ENCODE data around the gene TUBG1. TPM values are rescaled to one million over a fixed set of nuclear protein-coding genes. Genes with fewer than 3 reads are reported as not detected.
A peak's percentile ranks its signal among the peaks of the same experiment; 100 is the strongest.
"Not testable (repeated sequence)": the region's sequence is repeated elsewhere in the genome, so short reads cannot be mapped to it uniquely, and the experiment has no call there.

Gene TUBG1
- polyA plus RNA-seq, 1 donor = 40.0 TPM

GRCh38 chr17:42653179-42654124 is 44.0 kb downstream of the TUBG1 start:
- Histone ChIP-seq H3K27me3 (ENCODE audit: control insufficient read depth, insufficient read depth, low read length) (peaks cover 5% of the 10 kb centered on the region), H3K4me1 (ENCODE audit: control insufficient read depth, insufficient read depth, low read length) (peaks cover 5% of the 10 kb centered on the region), H3K9me3 (ENCODE audit: control insufficient read depth, low read depth, low read length) (no peaks in the 10 kb centered on the region), H3K4me3 (ENCODE audit: low read length) (peak overlapping the region; percentile 26), H3K36me3 (ENCODE audit: control insufficient read depth, insufficient read depth, low read length) (no peaks in the 10 kb centered on the region), H3K27ac (ENCODE audit: low read length) (peak overlapping the region; percentile 36)
- WGBS (ENCODE audit: insufficient coverage, low lambda C conversion rate) = 8% methylated on average over 2 of the region's 42 CpGs
- peak; percentile 53 to 54 for DNase-seq

GRCh38 chr17:42655528-42655927 is 46.0 kb downstream of the TUBG1 start:
- no peaks in the 10 kb centered on the region for H3K36me3 ChIP-seq (ENCODE audit: control insufficient read depth, insufficient read depth, low read length)
- H3K4me3 ChIP-seq (ENCODE audit: low read length) = no peak overlapping the region
- H3K9me3 ChIP-seq (ENCODE audit: control insufficient read depth, low read depth, low read length) = no peaks in the 10 kb centered on the region
- peaks cover 15% of the 10 kb centered on the region for H3K4me1 ChIP-seq (ENCODE audit: control insufficient read depth, insufficient read depth, low read length)
- DNase-seq = no peak
- H3K27me3 ChIP-seq (ENCODE audit: control insufficient read depth, insufficient read depth, low read length) = peaks cover 5% of the 10 kb centered on the region
- H3K27ac ChIP-seq (ENCODE audit: low read length) = no peak overlapping the region
- WGBS (ENCODE audit: insufficient coverage, low lambda C conversion rate) = no CpG with 5 or more reads among the region's 2 CpGs

DNA sequence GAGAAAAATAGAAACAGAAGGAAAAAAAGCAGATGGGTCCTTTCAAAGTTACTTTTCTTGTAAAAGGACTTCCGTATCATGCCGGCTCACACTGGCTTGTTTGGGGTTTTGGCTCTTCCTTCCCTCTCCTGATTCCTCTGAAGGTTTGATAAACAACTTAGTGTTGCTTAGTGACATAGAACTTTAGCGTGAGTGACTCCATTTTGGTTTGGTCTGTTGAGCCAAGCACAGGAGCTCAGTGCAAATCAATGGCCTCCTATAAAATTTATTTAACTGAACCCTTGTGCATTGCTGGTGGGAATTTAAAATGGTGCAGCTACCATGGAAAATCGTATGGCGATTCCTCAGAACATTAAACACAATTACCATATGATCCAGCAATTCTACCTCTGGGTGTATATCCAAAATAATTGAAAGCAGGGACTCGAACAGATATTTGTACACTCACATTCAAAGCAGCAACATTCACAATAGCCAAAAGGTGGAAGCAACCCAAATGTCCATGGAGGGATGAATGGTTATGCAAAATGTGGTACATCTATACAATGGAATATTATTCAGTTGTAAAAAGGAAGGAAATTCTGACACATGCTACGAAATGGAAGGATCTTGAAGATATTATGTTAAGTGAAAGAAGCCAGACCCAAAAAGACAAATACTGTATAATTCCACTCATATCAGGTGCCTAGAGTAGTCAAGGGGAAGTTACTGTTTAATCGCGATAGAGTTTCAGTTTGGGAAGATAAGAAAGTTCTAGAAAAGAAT is 48.5 kb downstream of the TUBG1 start:
- Histone ChIP-seq H3K9me3 (ENCODE audit: control insufficient read depth, low read depth, low read length) (no peaks in the 10 kb centered on the region), H3K27me3 (ENCODE audit: control insufficient read depth, insufficient read depth, low read length) (peaks cover 5% of the 10 kb centered on the region), H3K4me1 (ENCODE audit: control insufficient read depth, insufficient read depth, low read length) (peaks cover 18% of the 10 kb centered on the region), H3K27ac (ENCODE audit: low read length) (no peak overlapping the region), H3K36me3 (ENCODE audit: control insufficient read depth, insufficient read depth, low read length) (peaks cover 3% of the 10 kb centered on the region), H3K4me3 (ENCODE audit: low read length) (no peak overlapping the region)
- DNase-seq = no peak
- WGBS (ENCODE audit: insufficient coverage, low lambda C conversion rate) = 100% methylated on average over 1 of the region's 9 CpGs

- no CpG with 5 or more reads among the region's 59 CpGs for WGBS (ENCODE audit: insufficient coverage, low lambda C conversion rate)
- DNase-seq = peak; percentile 86
- peaks cover 13% of the 10 kb centered on the region for H3K4me1 ChIP-seq (ENCODE audit: control insufficient read depth, insufficient read depth, low read length)
- H3K4me3 ChIP-seq (ENCODE audit: low read length) = peak within 1 kb of the TSS; percentile 76
- H3K27me3 ChIP-seq (ENCODE audit: control insufficient read depth, insufficient read depth, low read length) = no peaks in the 10 kb centered on the region
- no peaks in the 10 kb centered on the region for H3K9me3 ChIP-seq (ENCODE audit: control insufficient read depth, low read depth, low read length)
- H3K27ac ChIP-seq (ENCODE audit: low read length) = peak within 1 kb of the TSS; percentile 61
- peaks cover 7% of the 10 kb centered on the region for H3K36me3 ChIP-seq (ENCODE audit: control insufficient read depth, insufficient read depth, low read length)
Observed at GRCh38 chr17:42659079-42659931, 49.8 kb downstream of the TUBG1 start, which contains the start of gene TUBG2. TUBG2 (plus strand) TSS chr17:42659284; CDS start chr17:42659504, 220 bp downstream.

GRCh38 chr17:42659932-42660274 is 50.4 kb downstream of the TUBG1 start:
- peak overlapping the region; percentile 23 for H3K27ac ChIP-seq (ENCODE audit: low read length)
- WGBS (ENCODE audit: insufficient coverage, low lambda C conversion rate) = no CpG with 5 or more reads among the region's 14 CpGs
- not testable (repeated sequence) for H3K27me3 ChIP-seq (ENCODE audit: control insufficient read depth, insufficient read depth, low read length); H3K4me3 ChIP-seq (ENCODE audit: low read length); H3K9me3 ChIP-seq (ENCODE audit: control insufficient read depth, low read depth, low read length); H3K36me3 ChIP-seq (ENCODE audit: control insufficient read depth, insufficient read depth, low read length); DNase-seq
- peaks cover 13% of the 10 kb centered on the region for H3K4me1 ChIP-seq (ENCODE audit: control insufficient read depth, insufficient read depth, low read length)

DNA sequence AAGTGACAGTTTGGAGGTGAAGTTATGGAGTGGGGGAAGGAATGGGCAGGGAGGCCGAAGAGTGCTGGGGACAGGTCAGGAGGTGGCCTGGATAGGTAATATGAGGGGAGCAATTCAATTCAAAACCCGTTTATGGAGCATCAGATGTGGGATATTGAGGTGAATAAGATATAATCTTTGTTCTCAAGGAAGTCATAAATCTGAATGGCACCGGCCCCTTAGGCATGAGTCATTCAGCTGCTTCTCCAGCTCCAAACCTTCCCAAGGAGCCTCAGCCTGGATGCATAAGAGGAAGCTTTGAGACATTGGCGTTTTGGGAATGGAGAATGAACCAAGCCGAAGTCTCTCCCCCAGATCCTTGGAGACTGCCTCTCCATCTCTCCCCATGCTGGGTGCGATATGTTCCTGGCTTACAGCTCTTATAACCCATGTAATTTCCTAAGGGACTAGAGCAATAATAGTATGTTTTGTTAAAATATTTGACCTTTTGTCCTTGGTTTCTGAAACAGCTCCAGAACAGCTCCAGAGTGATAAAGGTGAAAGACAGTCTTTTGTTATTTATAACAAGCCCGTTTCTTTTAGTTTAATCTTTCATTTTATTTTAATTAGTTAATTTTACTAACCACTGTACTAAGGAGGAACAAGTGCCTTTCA is 51.3 kb downstream of the TUBG1 start:
- WGBS (ENCODE audit: insufficient coverage, low lambda C conversion rate) = 67% methylated on average over 1 of the region's 7 CpGs
- no peak overlapping the region for H3K4me3 ChIP-seq (ENCODE audit: low read length)
- H3K27ac ChIP-seq (ENCODE audit: low read length) = peak overlapping the region; percentile 23
- H3K27me3 ChIP-seq (ENCODE audit: control insufficient read depth, insufficient read depth, low read length) = no peaks in the 10 kb centered on the region
- H3K36me3 ChIP-seq (ENCODE audit: control insufficient read depth, insufficient read depth, low read length) = peaks cover 12% of the 10 kb centered on the region
- no peaks in the 10 kb centered on the region for H3K9me3 ChIP-seq (ENCODE audit: control insufficient read depth, low read depth, low read length)
- peak in 1 of 2 donors; percentile 76 for DNase-seq
- H3K4me1 ChIP-seq (ENCODE audit: control insufficient read depth, insufficient read depth, low read length) = peaks cover 13% of the 10 kb centered on the region

Other genes starting within 250 kb of the TUBG1 start
- 193 TPM for gene STAT3, start 221.2 kb upstream of the TUBG1 start, polyA plus RNA-seq
- 71.0 TPM for gene CAVIN1, start 186.4 kb upstream of the TUBG1 start, polyA plus RNA-seq
- 114 TPM for gene ATP6V0A1, start 150.8 kb upstream of the TUBG1 start, polyA plus RNA-seq
- 32.9 TPM for gene NAGLU, start 73.4 kb upstream of the TUBG1 start, polyA plus RNA-seq
- 2.1 TPM for gene HSD17B1, start 56.8 kb upstream of the TUBG1 start, polyA plus RNA-seq
- 65.6 TPM for gene COASY, start 47.5 kb upstream of the TUBG1 start, polyA plus RNA-seq
- 52.0 TPM for gene MLX, start 42.6 kb upstream of the TUBG1 start, polyA plus RNA-seq
- gene PSMC3IP, start 32.0 kb upstream of the TUBG1 start, polyA plus RNA-seq = 8.6 TPM
- 36.8 TPM for gene RETREG3, start 309 bp upstream of the TUBG1 start, polyA plus RNA-seq
- gene TUBG2, start 49.6 kb downstream of the TUBG1 start, polyA plus RNA-seq = 16.2 TPM
- gene PLEKHH3, start 67.3 kb downstream of the TUBG1 start, polyA plus RNA-seq = 9.2 TPM
- gene CCR10, start 72.2 kb downstream of the TUBG1 start, polyA plus RNA-seq = 1.2 TPM
- gene CNTNAP1, start 72.8 kb downstream of the TUBG1 start, polyA plus RNA-seq = 7.5 TPM
- 37.6 TPM for gene EZH1, start 135.4 kb downstream of the TUBG1 start, polyA plus RNA-seq
- gene RAMP2, start 151.5 kb downstream of the TUBG1 start, polyA plus RNA-seq = 45.9 TPM
- gene VPS25, start 163.8 kb downstream of the TUBG1 start, polyA plus RNA-seq = 78.1 TPM
- gene WNK4, start 170.9 kb downstream of the TUBG1 start, polyA plus RNA-seq = 16.9 TPM
- 107 TPM for gene COA3, start 189.0 kb downstream of the TUBG1 start, polyA plus RNA-seq
- gene CNTD1, start 189.2 kb downstream of the TUBG1 start, polyA plus RNA-seq = 3.0 TPM
- gene BECN1, start 214.6 kb downstream of the TUBG1 start, polyA plus RNA-seq = 77.9 TPM
- 71.4 TPM for gene PSME3, start 223.7 kb downstream of the TUBG1 start, polyA plus RNA-seq
- 1.2 TPM for gene AOC2, start 234.9 kb downstream of the TUBG1 start, polyA plus RNA-seq
- gene AOC3, start 241.5 kb downstream of the TUBG1 start, polyA plus RNA-seq = 14.8 TPM